ENCODE results near the gene VPS37B.
"Not testable (repeated sequence)": the region's sequence is repeated elsewhere in the genome, so short reads cannot be mapped to it uniquely, and the experiment has no call there.

VPS37B gene

DNA sequence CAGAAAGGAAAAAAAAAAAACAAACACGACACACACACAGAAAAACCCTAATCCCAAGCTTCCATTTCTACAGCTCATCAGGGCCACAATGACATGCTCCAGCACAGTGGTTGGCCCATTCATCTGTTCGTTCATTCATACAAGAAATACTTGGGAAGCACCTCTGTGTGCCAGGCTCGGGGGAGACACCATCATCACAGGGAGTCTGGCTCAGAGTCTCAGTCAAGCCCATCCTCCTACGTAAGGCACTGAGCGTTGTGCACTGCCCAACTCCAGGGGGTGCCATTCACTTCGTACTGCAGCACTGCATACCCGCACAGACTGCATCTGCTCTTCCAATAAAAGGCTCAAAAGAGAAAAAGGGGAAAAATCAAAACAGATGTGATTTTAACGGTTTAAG is 15.3 kb downstream of the VPS37B start:
- DNase-seq: peak; percentile 49

DNA sequence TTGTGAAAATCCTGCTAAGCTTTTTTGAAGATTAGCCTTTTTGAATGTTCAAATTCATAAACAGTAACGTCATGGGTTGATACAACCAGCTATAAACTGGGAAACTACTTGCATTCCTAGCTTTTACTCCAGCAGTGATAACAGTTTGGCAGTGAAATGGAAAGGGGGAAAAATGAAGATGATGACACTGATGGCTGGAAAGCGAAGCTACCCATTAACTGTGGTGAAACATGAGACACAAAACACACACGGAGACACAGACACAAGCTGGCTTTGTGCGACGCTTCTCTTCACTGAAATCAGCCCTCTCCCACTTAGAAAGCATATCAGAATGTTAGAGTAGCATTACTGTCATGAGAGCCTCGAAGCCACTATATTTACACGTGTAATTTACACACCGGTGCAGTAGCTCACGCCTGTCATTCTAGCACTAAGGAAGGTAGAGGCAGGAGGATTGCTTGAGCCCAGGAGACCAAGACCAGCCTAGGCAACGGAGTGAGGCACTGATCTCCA is 15.7 kb downstream of the VPS37B start:
- DNase-seq: no peak

DNA sequence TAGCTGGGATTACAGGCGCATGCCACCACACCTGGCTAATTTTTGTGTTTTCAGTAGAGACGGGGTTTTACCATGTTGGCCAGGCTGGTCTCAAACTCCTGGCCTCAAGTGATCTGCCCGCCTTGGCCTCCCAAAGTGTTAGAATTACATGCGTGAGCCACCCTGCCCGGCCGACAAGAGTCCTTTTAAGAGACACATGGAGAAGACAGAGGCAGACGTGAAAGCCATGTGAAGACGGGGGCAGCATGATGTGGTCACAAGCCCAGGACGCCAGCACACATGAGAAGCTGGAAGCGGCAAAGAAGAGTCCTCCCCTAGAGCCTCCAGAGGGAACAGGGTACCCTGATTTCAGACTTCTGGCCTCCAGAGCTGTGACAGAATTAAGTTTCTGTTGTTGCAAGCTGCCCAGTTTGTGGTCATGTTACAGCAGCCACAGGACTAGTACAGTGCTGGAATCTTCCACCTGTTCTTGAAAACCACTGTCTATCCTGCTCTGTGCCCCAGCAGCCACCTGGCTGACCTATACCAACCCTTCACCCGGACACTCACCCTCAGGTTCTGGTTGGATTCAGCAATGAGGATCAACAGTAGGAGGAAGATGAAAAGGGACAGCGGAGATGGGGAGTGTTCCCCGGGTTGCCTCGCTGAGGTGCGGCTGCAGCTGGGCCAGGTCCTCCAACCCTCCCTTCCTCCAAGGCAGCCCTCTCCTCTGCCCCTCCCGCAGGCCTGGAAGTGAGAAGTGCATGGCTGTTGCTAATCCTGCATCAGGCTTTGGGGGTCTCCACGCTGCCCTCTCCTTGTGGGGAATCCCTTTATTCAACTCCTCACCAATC is 16.9 kb downstream of the VPS37B start:
- DNase-seq: no peak

DNA sequence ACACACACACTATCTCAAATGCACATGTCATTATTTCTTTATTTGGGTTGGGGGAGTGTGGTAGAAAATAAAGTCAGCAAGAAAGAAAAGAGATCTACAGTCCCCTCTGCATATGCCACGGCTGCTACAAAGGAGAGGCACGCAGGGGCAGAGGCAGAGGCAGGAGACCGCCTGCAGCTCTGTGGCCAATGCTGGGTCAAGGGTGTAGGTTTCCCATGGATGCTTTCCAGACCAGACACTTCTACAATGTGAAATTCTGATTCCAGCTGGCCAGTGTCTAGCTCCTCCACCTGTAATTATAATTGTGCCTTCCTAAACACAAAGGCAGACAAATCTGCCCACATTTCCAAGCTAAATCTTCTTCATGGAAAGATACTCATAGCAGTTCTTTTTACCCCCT is 19.2 kb downstream of the VPS37B start:
- no peak for DNase-seq

DNA sequence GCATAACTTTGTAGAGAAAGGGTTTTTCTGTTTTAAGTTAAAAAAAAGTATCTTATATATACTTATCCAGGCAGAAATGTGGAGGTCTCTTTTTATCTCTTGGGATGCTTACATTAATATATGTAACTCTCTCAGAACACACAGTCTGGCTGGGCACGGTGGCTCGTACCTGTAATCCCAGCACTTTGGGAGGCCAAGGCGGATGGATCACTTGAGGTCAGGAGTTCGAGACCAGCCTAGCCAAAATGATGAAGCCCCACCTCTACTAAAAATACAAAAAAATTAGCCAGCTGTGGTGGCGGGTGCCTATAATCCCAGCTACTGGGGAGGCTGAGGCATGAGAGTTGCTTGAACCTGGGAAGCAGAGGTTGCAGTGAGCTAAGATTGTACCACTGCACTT is 19.6 kb downstream of the VPS37B start:
- not testable (repeated sequence) for DNase-seq

DNA sequence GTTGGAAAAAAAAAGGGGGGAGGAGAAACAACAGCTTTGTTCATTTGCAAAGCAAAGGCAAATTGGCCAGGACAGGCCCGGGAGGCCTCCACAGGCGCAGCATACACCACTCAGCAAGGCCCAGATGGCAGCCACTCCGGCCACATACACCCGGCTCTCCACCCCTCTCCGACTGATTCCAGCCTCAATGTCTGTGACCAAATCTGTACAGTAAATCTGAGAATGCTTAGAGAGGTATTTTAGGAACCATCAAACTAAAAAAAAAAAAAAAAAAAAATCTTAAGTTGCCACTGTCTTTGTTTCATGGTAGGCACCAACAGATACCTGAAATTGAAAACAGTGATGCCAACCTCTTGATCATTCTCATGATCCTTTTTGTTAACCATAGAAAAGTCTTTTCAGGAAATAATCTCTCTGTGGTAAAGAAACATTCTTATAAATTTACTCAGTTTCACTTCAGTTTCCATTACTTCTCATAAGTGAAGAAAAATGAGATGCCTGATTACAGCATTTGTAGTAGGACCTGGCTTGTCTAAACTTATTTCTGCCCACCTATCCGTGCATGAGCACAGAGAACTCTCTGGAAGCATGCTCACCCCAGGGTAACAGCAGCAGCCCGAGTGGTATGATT is 20.2 kb downstream of the VPS37B start:
- no peak for DNase-seq

DNA sequence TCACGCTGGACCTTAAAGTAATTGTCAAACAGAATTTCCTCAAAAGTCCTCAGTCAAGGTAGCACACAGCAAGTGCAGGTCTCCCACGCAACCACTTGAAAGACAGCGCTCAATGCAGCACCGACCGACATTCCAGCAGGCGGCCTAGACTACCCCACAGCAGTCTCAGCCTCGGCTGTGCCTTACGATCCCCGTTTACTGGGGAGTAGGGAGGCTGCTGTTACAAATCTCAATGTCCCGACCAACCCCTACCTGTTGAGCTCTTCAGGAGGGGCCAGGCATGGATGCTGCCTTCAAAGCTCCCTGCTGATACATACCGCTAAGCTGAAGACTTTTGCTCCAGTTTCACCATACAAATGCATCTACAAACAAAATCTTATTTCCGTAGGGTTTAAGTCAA is 21.8 kb downstream of the VPS37B start:
- no peak for DNase-seq

DNA sequence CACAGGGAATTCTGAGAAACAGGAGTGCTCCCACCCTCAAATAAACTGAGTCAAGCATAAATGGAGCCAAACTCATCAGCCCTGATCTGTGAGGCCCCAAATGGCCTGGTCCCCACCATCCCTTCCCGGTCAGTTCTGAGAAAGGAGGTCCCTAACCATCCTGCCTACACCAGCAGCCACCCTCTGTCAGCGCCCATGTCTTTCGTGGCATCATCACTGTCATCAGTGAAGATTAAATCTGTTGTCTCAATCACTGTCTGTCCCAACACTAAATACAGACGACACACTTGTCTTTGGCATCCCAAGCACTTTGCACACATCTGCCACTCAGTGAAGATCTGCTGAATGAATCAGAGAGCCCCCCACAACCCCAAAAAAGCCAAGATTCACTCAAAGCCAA is 22.4 kb downstream of the VPS37B start:
- DNase-seq: no peak

DNA sequence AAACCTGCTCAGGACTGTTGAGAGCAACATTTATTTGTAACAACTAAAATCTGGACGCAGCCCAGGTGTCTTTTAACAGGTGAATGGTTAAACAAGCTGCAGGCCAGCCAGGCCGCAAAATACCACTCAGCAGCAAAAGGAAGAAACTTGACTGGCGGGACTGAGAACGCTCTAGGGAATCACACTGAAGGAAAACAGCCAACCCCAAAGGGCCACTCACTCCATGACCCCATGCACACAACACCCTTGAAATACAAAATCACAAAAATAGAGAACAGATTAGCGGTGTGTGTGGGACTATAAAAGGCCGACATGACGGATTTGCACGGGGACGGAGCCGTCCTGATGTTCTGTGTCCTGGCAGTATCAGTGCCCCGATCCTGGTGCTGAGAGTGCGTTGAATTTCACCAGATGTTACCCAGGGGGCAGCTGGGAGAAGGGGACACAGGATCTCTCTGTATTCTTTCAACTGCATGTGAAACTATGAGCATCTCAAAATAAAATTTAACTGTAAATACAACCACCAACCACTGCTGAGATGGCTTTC is 23.0 kb downstream of the VPS37B start:
- DNase-seq: no peak

DNA sequence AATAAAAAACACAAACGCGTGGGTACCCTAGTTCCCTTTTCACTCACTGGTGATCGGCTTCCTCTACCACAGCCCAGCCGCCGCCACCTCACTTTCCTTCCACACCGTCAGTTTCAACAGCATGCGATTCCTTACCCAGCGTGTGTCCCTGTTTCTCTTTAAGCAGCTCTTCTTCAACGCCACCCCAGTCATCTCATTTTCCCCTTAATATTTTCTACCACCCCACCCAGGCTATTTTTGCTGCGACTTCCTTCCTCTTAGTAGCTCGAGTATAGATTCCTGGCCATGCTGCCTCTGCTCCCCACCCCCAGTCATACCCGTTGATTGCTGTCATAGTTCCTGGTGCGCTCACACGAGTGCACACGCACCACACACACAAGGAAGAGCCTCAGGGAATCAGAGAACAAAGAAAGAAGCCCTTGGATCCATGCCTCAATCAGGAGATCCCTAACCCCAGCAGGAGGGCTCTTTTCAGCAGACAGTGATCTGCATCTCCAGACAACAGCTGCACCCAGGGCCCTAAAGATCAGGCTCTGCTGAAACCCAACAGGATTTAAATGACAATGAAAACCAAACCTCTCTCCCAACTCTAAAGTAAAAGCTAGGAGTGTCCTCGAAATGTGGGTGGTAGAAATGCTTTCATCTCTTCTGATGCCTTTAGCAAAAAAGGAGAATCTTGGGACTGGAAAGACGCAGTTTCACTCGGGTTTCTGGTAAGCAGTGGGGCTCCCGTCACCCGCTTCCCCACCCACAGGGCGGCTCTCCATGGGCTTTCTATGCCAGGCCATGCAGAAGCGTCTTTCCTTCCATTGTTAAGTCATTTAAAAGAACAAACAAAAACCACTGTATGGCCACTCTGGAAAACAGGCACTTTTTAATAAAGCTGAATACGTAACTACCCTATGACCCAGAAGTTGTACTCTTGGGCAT is 23.8 kb downstream of the VPS37B start:
- peak; percentile 22 for DNase-seq

DNA sequence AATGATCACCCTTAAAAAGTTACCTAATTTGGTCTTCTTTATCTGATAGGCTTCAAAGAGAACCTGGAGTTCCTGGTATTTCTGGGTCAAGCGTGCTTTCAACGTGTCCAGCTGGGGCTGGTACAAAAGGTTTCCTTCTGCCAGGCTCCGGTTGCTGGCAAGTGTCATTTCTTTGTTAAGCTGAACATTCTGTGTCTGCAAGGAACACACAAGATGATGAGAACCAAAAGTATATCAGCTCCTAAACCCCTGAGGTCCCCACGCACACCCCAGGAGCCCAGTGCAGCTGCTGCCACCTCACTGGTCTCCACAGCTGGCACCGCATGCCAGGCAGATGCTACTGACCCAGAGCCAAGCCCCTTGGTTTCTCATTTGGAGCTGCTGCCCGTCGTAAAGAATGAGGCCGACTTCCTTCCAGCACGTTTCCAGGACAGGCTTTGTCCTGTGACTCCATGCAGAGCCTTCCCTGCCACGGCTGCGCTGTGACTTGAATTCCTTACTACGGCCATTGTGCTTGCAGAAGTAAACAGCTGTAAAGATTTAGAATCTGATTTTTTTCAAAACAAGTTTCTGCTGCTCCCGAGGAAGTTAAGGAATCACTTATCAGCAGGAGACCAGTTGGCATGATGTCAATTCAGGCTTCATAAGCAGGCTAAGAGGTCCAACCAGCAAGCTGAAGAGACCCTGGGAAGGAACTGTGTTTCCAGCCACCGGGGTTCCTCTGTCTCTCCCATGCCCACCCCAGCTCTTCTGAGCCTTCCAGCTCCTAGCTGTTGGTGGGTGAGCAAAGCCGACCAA is 24.9 kb downstream of the VPS37B start:
- DNase-seq: no peak

DNA sequence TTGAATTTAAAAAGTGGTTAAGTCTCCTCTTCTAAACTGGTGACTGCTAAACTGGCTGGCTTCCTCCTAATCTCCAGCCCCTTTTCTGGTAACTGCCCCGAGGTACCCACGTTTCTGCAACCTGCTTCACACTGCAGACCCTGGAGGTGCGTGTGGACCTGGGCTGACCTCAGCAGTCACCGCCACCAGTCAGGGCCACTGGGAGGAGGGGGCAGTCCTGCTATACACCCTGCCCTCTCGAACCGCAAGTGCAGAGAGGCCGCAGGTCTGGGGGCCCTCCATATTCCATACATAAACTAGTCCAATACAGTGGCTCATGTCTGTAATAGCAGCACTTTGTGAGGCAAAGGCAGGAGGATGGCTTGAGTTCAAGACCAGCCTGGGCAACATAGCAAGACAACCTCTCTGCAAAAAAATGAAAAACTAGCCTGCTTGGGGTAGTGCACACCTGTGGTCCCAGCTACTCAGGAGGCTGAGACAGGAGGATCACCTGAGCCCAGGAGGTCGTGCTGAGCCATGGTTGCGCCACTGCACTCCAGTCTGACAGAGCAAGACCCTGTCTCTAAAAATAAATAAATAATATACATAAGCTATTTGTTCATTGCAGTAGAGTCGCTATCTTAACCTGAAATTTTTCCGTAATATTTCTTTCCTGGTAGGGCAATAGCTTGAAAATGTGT is 25.6 kb downstream of the VPS37B start:
- no peak for DNase-seq

DNA sequence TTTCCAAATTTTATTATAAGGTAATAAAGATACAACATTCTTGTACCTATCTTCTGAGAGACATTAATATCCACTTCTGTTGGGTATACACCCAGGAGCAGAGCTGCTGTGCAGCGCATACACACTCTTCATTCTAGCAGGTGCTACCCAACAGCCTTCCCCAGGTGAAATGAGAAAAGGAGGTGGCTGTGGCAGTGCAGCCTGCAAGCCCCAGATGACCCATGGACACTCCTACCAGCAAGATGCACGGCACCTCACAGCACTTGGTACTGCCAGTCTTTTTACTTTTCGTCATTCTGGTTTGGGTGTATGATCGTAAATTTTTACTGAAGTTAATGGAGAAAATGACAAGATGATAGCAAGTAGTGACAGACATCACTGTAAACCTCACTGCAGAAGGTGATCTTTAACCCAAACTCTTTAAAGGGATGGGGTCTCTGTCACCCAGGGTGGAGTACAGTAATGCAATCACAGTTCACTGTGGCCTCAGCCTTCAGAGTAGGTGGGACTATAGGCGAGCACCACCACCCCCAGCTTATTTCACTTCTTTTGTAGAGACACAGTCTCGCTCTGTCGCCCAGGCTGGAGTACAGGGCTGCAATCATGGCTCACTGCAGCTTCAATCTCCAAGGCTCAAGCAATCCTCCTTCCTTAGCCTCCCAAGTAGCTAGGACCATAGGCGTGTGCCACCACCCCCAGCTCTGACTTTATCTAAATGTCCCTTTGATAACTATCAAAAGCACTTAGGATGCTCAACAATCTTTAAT is 26.5 kb downstream of the VPS37B start:
- no peak for DNase-seq

DNA sequence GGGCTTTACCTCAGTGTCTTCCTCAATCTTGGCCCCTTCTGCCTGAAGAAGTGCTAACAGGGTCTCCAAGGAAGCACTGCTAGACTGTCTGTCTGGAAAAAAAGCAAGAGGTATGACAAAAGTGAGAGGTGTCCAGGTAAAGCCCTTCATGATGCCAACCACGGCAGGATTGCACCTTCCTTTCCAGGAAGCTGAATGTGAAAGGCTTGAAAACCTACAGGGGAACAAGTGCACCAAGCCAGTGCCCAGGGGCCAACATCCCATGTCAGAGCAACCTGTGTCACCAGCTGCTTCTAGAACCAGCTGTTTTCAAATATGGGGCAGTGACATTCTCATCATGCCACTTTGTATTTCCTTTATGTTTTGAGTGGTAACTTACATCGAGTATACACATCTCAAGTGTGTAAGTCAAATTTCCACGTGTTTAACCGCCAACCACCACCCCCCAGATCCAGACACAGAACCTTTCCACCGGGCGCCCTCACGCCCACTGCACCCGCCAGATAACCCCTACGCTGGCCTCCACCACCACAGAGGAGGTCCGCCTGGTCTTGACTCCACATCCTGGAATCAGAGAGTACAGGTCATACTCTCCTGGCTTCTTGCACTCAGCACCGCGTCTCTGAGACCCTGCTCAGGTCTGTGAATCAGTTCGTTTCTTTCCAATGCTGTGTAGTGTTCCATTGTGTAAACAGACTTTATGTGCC is 27.3 kb downstream of the VPS37B start:
- no peak for DNase-seq

DNA sequence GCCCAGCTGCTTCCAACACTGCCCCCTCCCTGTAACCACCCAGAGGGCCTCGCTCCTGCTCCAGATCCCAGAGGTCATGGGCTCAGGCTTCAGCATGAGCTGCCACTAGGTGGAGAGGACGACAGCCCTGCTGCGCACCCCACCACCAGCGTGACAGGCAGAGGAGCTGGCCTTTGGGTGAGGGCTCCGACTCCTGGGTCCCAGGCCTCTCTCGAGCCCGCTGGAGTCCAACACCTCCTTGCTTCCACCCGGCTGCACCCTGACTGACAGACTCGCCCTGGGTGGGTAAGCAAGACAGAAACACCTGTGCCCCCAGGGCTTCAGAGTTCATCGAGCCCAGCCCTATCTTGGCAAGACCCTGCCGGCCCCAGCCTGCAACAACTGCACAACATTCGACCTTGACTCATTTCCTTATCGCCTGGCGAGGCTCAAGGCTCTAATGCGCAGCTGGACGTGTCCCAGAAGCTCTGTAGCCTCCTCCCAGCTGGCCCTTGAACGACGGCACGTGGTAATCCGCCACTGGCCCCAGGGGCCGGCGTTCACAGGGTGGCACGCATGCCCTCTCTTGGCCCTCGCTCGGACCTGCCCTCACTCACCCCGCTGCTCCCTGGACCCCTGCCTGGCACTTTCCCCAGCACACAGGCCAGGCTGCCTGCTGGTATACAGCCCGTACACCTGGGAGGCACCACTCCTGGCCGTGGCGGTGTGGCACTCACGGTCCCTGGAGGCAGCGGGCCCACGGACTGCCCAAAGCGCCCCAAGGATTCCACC is 28.0 kb downstream of the VPS37B start:
- DNase-seq: peak; percentile 51

DNA sequence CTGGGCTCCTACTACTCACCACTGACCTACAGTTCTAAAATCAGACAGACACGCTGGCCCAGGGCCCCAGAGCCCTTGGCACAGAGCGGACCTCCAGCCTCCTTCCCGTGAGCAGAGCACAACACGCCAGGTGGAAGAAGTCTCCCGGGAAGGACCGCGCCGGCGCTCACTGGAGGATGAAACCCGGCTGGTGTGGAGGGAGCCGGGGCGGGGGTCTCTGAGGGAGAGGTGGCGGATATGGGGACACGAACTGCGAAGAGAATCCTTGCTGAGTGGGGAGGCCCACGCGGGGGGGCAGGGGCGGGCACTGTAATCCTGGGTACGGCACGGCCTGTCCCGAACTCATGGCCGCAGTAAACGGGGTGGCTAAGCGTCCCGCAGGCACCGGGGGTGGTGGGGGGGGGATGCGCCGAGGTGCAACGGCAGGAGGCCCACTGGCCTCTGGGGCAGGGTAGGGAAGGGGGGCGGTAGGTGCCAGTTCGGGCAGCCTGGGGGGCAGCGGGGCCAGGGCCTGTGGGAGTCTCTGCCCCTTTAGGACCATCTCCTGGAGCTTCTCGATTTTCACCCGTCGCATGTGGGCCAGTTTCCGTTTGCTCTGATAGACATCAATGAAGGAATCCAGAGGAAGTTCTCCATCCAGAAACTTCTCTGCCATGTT is 28.8 kb downstream of the VPS37B start:
- DNase-seq: no peak

DNA sequence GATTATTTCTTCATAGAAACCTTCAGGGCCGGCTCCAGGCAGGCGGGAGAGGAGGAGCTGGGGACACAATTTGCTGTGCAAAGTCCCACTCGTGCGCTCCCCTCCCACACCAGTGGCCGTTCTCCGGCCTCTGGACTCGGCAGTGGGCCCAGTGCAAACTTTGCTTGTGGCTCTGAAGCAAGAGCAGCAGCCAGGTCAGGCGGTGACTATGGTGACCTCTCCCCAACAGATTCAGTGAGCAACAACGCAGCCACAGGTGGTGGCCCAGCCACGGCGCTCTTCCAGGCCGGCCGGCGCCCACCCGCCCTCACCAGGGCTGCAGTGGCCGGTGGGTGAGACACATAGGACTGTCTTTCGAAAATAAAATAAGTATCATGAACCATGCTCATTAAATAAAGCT is 29.5 kb downstream of the VPS37B start:
- DNase-seq: no peak
